Vagina (tissue), 2 donors: Measurements from ENCODE around the gene SAMD14. TPM values are rescaled to one million over a fixed set of nuclear protein-coding genes. Genes with fewer than 3 reads are reported as not detected.

ENCODE experiments used
- DNase-seq, 2 donors: peaks; one replicate each; pipeline ENCODE4 v3.0.0-alpha.2; 2017; ENCODE audit errors: extremely low spot score in 2 of 2
- H3K27ac ChIP-seq: fragments of 200-600 bp; sonication (generic); one replicate; pipeline ENCODE4 v1.5.1; 2019
- H3K27me3 ChIP-seq: fragments of 200-600 bp; sonication (generic); one replicate; pipeline ENCODE4 v1.5.1; 2019
- H3K36me3 ChIP-seq, 2 donors: fragments of 200-600 bp; sonication (generic); one replicate each; pipeline ENCODE4 v1.5.1; 2017 to 2019
- H3K4me1 ChIP-seq: fragments of 200-600 bp; sonication (generic); one replicate; pipeline ENCODE4 v1.5.1; 2019
- H3K4me3 ChIP-seq, 2 donors: fragments of 200-600 bp; sonication (generic); 1 replicate in 1 of 2; 2 replicates in 1 of 2; pipeline ENCODE4 v1.5.1; 2016 to 2019
- H3K9me3 ChIP-seq: fragments of 200-600 bp; sonication (generic); one replicate; pipeline ENCODE4 v1.5.1; 2019
- CTCF ChIP-seq, 3 experiments: fragments of 450-650 bp in 2 of 3; fragments of 200-600 bp in 1 of 3; sonication (generic) in 1 of 3; IDR thresholded peaks; one replicate each; pipeline ENCODE4 v1.5.1; 2017 to 2019; ENCODE audit warnings: antibody characterized with exemption in 3 of 3, mild to moderate bottlenecking in 2 of 3, moderate library complexity in 2 of 3
- POLR2A ChIP-seq, 2 donors: fragments of 450-650 bp; IDR thresholded peaks; one replicate each; pipeline ENCODE4 v1.6.1; 2017; ENCODE audit warnings: antibody characterized with exemption in 2 of 2, mild to moderate bottlenecking in 2 of 2, moderate library complexity in 2 of 2
- POLR2AphosphoS5 ChIP-seq, 2 donors: sonication (generic); formaldehyde crosslinking; IDR thresholded peaks; one replicate each; pipeline ENCODE4 v1.9.0; 2017; ENCODE audit warnings: antibody characterized with exemption in 2 of 2, mild to moderate bottlenecking in 2 of 2, low read depth in 1 of 2; ENCODE audit not compliant: insufficient read depth in 1 of 2
- intact Hi-C: fragments of 100-400 bp; cut with DNase I; formaldehyde crosslinking; loops from one replicate; pipeline ENCODE4 v1.15.1; 2023
- total RNA-seq: library from RNA; depleted of rRNA; stranded (reverse); fragments of >200 nt; gene quantifications from one replicate; pipeline ENCODE4 v1.2.3, GENCODE V29; 2016

Gene SAMD14
- total RNA-seq, 1 donor from 2014 or later, result 4.4 TPM

DNA sequence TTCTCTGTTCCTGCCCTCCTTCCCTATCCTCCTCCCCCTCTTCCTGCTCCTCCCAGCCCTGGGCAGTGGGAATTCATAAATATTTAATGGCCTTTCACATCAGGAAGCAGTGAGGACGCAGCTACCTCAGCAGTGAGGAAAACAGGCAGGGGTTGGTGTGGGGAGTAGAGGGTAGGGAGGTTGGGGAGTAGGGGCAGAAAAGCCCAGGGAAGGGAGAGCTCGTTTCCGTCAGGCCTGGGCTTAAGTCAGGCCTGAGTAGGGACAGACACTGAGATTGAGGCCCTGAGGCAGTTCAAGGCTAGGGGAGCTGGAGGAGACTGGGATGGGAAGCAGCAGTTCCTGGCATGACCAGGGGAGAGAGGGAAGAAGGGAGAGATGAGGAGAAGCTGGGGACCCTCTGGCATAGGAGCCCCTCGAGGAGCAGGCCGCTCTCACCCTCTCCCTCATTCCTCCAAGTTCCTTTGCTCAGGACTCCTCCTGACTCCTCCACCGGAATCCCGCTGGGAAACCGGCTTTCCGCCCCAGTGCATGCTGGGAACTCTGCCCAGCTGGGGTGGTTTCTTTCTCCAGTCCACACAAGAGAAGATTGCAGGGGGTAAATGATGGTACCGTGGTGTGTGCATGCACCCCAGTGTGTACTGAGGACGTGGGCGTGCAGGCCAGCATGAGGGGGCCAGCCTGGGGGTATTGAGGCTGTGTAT lies 6.2 kb downstream of the SAMD14 start:
- no peaks in the 10 kb centered on the region for H3K27me3 ChIP-seq
- peaks cover 11% of the 10 kb centered on the region for H3K4me1 ChIP-seq
- H3K4me3 ChIP-seq, result no peak overlapping the region
- intact Hi-C loops, result no loop called here
- no peaks in the 10 kb centered on the region for H3K9me3 ChIP-seq
- TF ChIP-seq POLR2A (IDR thresholded peaks at IDR 0.05) (no peak), POLR2AphosphoS5 (IDR thresholded peaks at IDR 0.05; ENCODE audit: insufficient read depth in 1 of 2, low read depth in 1 of 2) (no peak), CTCF (IDR thresholded peaks at IDR 0.05) (no peak)
- no peak overlapping the region for H3K27ac ChIP-seq
- DNase-seq, result no peak
- no peaks in the 10 kb centered on the region for H3K36me3 ChIP-seq

DNA sequence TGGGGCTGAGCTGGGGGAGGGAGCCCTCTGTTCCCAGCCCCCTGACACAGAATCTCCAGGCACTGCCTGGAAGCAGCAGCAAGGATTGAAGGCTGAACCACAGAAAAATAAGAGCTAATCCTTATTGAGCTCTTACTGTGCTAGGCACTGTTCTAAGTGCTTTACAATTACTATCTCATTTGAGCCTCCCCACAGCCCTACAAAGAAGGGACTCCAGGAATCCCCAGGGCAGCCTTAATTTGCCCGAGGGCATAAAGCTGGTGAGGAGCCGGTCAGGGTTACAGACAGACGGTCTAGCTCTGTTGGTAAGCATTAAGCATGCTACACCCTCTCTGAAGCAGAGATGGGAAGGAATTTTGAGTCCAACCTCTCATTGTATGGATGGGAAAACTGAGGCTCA lies 7.0 kb downstream of the SAMD14 start:
- no peak for DNase-seq
- Histone ChIP-seq H3K27ac (no peak overlapping the region), H3K9me3 (no peaks in the 10 kb centered on the region), H3K36me3 (no peaks in the 10 kb centered on the region), H3K27me3 (no peaks in the 10 kb centered on the region), H3K4me1 (peaks cover 2% of the 10 kb centered on the region), H3K4me3 (no peak overlapping the region)
- intact Hi-C loops, result no loop called here
- TF ChIP-seq POLR2AphosphoS5 (IDR thresholded peaks at IDR 0.05; ENCODE audit: insufficient read depth in 1 of 2, low read depth in 1 of 2) (no peak), POLR2A (IDR thresholded peaks at IDR 0.05) (no peak), CTCF (IDR thresholded peaks at IDR 0.05) (no peak)

GRCh38 chr17:50120475-50121253 lies 9.3 kb downstream of the SAMD14 start:
- no peak for TF ChIP-seq POLR2A (IDR thresholded peaks at IDR 0.05)
- TF ChIP-seq POLR2AphosphoS5 (IDR thresholded peaks at IDR 0.05; ENCODE audit: insufficient read depth in 1 of 2, low read depth in 1 of 2), result no peak
- TF ChIP-seq CTCF (IDR thresholded peaks at IDR 0.05), result no peak
- Histone ChIP-seq H3K27ac (no peak overlapping the region), H3K9me3 (no peaks in the 10 kb centered on the region), H3K36me3 (no peaks in the 10 kb centered on the region), H3K4me3 (no peak overlapping the region), H3K4me1 (peaks cover 11% of the 10 kb centered on the region), H3K27me3 (no peaks in the 10 kb centered on the region)
- DNase-seq, result no peak
- intact Hi-C loops, result no loop called here

- Histone ChIP-seq H3K27me3 (no peaks in the 10 kb centered on the region), H3K4me1 (peaks cover 13% of the 10 kb centered on the region), H3K4me3 (no peak overlapping the region), H3K36me3 (no peaks in the 10 kb centered on the region), H3K27ac (no peak overlapping the region), H3K9me3 (no peaks in the 10 kb centered on the region)
- DNase-seq, result no peak
- TF ChIP-seq CTCF (IDR thresholded peaks at IDR 0.05), result no peak
- TF ChIP-seq POLR2AphosphoS5 (IDR thresholded peaks at IDR 0.05; ENCODE audit: insufficient read depth in 1 of 2, low read depth in 1 of 2), result no peak
- no peak for TF ChIP-seq POLR2A (IDR thresholded peaks at IDR 0.05)
- intact Hi-C loops, result loop anchor here (10.0 kb wide), 1 partner anchor 176 kb away; no protein-coding TSS in a partner anchor
Measured at GRCh38 chr17:50118828-50119218, 11.1 kb downstream of the SAMD14 start.
